ENCODE data around the gene DLX4.

Gene DLX4

GRCh38 chr17:49926886-49927285 lies 42.1 kb upstream of the DLX4 start:
- no peaks in the 10 kb centered on the region for H3K9me3 ChIP-seq (ENCODE audit: insufficient read depth, low read depth, low read length)
- H3K79me2 ChIP-seq (ENCODE audit: insufficient read depth, low read length) = no peaks in the 10 kb centered on the region
- no peak overlapping the region for H3K4me3 ChIP-seq (ENCODE audit: low read length, poor library complexity, severe bottlenecking)
- TF ChIP-seq CTCF (conservative IDR thresholded peaks at IDR 0.05; ENCODE audit: low read length) (no peak), EZH2phosphoT487 (IDR thresholded peaks at IDR 0.05; ENCODE audit: borderline replicate concordance) (no peak)
- H3K9me2 ChIP-seq (replicated peaks; ENCODE audit: low read depth, low read length) = no peaks in the 10 kb centered on the region
- H2AFZ ChIP-seq (ENCODE audit: low read length) = no peak overlapping the region
- H4K20me1 ChIP-seq (ENCODE audit: insufficient read depth, low read length, poor library complexity, severe bottlenecking) = no peaks in the 10 kb centered on the region
- no peaks in the 10 kb centered on the region for H3K4me1 ChIP-seq (ENCODE audit: insufficient read depth, low read length, poor library complexity, severe bottlenecking)
- H3F3A ChIP-seq (ENCODE audit: low read depth) = no peaks in the 10 kb centered on the region
- no peak overlapping the region for H3K9ac ChIP-seq (ENCODE audit: low read depth, low read length, poor library complexity, severe bottlenecking)
- H3K36me3 ChIP-seq (ENCODE audit: insufficient read depth, low read length) = no peaks in the 10 kb centered on the region
- H3K27me3 ChIP-seq (ENCODE audit: insufficient read depth, low read length, poor library complexity, severe bottlenecking) = no peaks in the 10 kb centered on the region
- H3K4me2 ChIP-seq (ENCODE audit: low read depth, low read length, poor library complexity, severe bottlenecking) = no peak overlapping the region

GRCh38 chr17:49928126-49928800 lies 40.7 kb upstream of the DLX4 start:
- Histone ChIP-seq H4K20me1 (ENCODE audit: insufficient read depth, low read length, poor library complexity, severe bottlenecking) (no peaks in the 10 kb centered on the region), H3K9ac (ENCODE audit: low read depth, low read length, poor library complexity, severe bottlenecking) (no peak overlapping the region), H3K4me2 (ENCODE audit: low read depth, low read length, poor library complexity, severe bottlenecking) (no peak overlapping the region), H3K4me1 (ENCODE audit: insufficient read depth, low read length, poor library complexity, severe bottlenecking) (no peaks in the 10 kb centered on the region), H3K79me2 (ENCODE audit: insufficient read depth, low read length) (no peaks in the 10 kb centered on the region), H3K36me3 (ENCODE audit: insufficient read depth, low read length) (no peaks in the 10 kb centered on the region), H2AFZ (ENCODE audit: low read length) (no peak overlapping the region), H3K27me3 (ENCODE audit: insufficient read depth, low read length, poor library complexity, severe bottlenecking) (no peaks in the 10 kb centered on the region), H3K4me3 (ENCODE audit: low read length, poor library complexity, severe bottlenecking) (no peak overlapping the region), H3K9me2 (replicated peaks; ENCODE audit: low read depth, low read length) (no peaks in the 10 kb centered on the region), H3K9me3 (ENCODE audit: insufficient read depth, low read depth, low read length) (no peaks in the 10 kb centered on the region), H3F3A (ENCODE audit: low read depth) (no peaks in the 10 kb centered on the region)
- TF ChIP-seq CTCF (conservative IDR thresholded peaks at IDR 0.05; ENCODE audit: low read length) (no peak), EZH2phosphoT487 (IDR thresholded peaks at IDR 0.05; ENCODE audit: borderline replicate concordance) (no peak)

- Histone ChIP-seq H3F3A (ENCODE audit: low read depth) (no peaks in the 10 kb centered on the region), H3K9me3 (ENCODE audit: insufficient read depth, low read depth, low read length) (no peaks in the 10 kb centered on the region), H4K20me1 (ENCODE audit: insufficient read depth, low read length, poor library complexity, severe bottlenecking) (no peaks in the 10 kb centered on the region), H3K36me3 (ENCODE audit: insufficient read depth, low read length) (no peaks in the 10 kb centered on the region), H3K4me3 (ENCODE audit: low read length, poor library complexity, severe bottlenecking) (no peak overlapping the region), H3K79me2 (ENCODE audit: insufficient read depth, low read length) (no peaks in the 10 kb centered on the region), H3K27me3 (ENCODE audit: insufficient read depth, low read length, poor library complexity, severe bottlenecking) (no peaks in the 10 kb centered on the region), H2AFZ (ENCODE audit: low read length) (no peak overlapping the region), H3K9ac (ENCODE audit: low read depth, low read length, poor library complexity, severe bottlenecking) (no peak overlapping the region), H3K9me2 (replicated peaks; ENCODE audit: low read depth, low read length) (no peaks in the 10 kb centered on the region), H3K4me1 (ENCODE audit: insufficient read depth, low read length, poor library complexity, severe bottlenecking) (no peaks in the 10 kb centered on the region), H3K4me2 (ENCODE audit: low read depth, low read length, poor library complexity, severe bottlenecking) (no peak overlapping the region)
- TF ChIP-seq CTCF (conservative IDR thresholded peaks at IDR 0.05; ENCODE audit: low read length) = no peak
- TF ChIP-seq EZH2phosphoT487 (IDR thresholded peaks at IDR 0.05; ENCODE audit: borderline replicate concordance) = no peak
These were observed 40.0 kb upstream of the DLX4 start for GRCh38 chr17:49928837-49929475.
